ENCODE data around the gene ARHGEF4. TPM values are rescaled to one million over a fixed set of nuclear protein-coding genes. Genes with fewer than 3 reads are reported as not detected.
A peak's percentile ranks its signal among the peaks of the same experiment; 100 is the strongest.

ARHGEF4 gene
- total and polyA plus RNA-seq, 10 of the 15 experiments (the other 5 are each of a cell fraction or from before 2014, with no cell fraction given) = 0.02 to 0.24 (median 0.16) TPM; not detected in 6

DNA sequence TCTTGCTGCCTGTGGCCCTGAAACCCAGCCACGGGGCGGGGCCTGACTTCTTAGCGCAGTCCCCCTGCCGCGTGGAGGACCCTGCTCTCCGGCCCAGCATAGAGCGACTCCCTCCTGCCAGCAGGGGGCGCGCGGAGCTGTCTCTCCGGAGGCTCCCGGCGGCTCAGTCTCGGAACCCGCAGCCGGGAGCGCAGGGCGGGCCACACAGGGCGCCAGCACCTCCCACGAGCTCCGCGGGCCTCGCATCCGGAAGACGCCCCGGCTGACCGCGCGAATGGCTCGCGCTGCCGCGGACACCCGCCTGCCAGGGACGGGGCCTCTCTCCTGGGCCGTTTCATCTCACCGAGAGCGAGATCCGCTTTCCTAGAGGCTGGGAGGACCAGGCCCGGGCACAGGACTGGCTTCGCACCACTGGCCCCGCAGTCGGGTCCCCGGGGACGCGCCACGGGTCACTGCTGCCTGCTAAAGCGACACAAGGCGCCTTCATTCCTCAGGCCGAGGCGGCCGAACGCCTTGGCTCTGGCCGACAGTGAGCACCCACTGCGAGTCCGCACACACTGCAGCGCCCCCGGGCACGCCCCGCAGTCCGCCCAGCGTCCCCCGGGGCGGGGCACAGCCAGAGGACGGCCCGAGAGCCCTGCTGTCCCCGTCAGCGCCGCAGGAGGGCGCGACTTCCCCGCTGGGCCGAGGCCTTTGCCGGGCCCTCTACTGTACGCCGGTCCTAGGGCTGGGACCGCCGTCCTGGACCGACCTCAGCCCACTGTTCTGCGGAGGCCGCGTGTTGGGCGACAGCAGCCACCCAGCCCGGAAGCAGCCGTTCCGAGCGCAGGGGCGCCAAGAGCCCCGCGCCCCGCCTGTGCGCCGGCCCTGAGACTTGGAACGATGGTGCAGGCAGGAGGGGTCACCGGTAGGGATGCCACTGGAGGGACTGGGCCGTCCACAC is 39.0 kb upstream of the ARHGEF4 start (continued):
- TF ChIP-seq RFX5 (IDR thresholded peaks at IDR 0.05; ENCODE audit: low read depth, low read length) = no peak
- no peak for TF ChIP-seq POLR2AphosphoS2 (IDR thresholded peaks at IDR 0.05; ENCODE audit: low read depth, low read length)
- no peak for TF ChIP-seq ATF3 (IDR thresholded peaks at IDR 0.05; ENCODE audit: borderline replicate concordance, extremely low read depth, low read depth, low read length)
- no peak for TF ChIP-seq ASH2L (IDR thresholded peaks at IDR 0.05; ENCODE audit: borderline replicate concordance, low read depth)
- TF ChIP-seq CHD1 (IDR thresholded peaks at IDR 0.05; ENCODE audit: low read depth, low read length) = no peak
- TF ChIP-seq, protein P1, sequence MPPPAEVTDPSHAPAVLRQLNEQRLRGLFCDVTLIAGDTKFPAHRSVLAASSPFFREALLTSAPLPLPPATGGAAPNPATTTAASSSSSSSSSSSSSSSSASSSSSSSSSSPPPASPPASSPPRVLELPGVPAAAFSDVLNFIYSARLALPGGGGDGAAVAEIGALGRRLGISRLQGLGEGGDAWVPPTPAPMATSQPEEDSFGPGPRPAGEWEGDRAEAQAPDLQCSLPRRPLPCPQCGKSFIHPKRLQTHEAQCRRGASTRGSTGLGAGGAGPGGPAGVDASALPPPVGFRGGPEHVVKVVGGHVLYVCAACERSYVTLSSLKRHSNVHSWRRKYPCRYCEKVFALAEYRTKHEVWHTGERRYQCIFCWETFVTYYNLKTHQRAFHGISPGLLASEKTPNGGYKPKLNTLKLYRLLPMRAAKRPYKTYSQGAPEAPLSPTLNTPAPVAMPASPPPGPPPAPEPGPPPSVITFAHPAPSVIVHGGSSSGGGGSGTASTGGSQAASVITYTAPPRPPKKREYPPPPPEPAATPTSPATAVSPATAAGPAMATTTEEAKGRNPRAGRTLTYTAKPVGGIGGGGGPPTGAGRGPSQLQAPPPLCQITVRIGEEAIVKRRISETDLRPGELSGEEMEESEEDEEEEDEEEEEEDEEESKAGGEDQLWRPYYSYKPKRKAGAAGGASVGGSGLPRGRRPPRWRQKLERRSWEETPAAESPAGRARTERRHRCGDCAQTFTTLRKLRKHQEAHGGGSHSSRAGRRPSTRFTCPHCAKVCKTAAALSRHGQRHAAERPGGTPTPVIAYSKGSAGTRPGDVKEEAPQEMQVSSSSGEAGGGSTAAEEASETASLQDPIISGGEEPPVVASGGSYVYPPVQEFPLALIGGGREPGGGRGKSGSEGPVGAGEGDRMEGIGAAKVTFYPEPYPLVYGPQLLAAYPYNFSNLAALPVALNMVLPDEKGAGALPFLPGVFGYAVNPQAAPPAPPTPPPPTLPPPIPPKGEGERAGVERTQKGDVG (CRISPR knock-in tag; IDR thresholded peaks at IDR 0.05) = no peak
- TF ChIP-seq PAX8 (IDR thresholded peaks at IDR 0.05) = no peak
- TF ChIP-seq CBFB (IDR thresholded peaks at IDR 0.05; ENCODE audit: low read depth) = no peak
- TF ChIP-seq SUPT20H (IDR thresholded peaks at IDR 0.05; ENCODE audit: borderline replicate concordance, control insufficient read depth, low read depth, low read length) = no peak
- no peak for TF ChIP-seq PKNOX1 (IDR thresholded peaks at IDR 0.05)
- TF ChIP-seq YBX1 (IDR thresholded peaks at IDR 0.05) = no peak
- TF ChIP-seq MLLT1 (IDR thresholded peaks at IDR 0.05) = no peak
- 0 out of 2 replicates have a peak, but pooled peaks have one; percentile 38 for TF ChIP-seq ZBTB33 (IDR thresholded peaks at IDR 0.05)
- TF ChIP-seq ZNF592 (IDR thresholded peaks at IDR 0.05) = 0 out of 2 replicates have a peak, but pooled peaks have one; percentile 54
- no peak for TF ChIP-seq STAT3 (IDR thresholded peaks at IDR 0.05; ENCODE audit: low read depth, low read length)
- no peak for TF ChIP-seq ZNF622 (IDR thresholded peaks at IDR 0.05)
